ENCODE measurements around the gene ORMDL3. TPM values are rescaled to one million over a fixed set of nuclear protein-coding genes. Genes with fewer than 3 reads are reported as not detected.

ORMDL3 gene
- polyA plus RNA-seq, 3 donors = 9.4 to 13.5 (median 11.8) TPM

DNA sequence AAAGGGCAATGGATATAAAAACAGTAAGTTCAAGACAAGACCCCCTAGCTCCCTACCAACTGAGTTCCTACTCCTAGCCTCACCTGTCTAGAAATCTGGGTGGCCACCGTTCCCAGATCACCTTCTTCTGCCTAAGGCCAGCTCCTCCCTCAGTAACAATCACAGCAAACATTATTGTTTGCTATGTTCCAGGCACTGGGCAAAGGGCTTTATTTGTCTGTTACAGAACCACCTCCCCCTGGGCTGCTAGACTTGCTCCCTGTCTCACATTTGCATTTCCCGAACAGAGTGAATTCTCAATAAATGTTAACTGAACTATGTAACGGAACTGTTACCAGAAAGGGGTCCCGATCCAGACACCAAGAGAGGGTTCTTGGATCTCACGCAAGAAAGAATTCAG is 6.9 kb upstream of the ORMDL3 start:
- no peak overlapping the region for H3K4me2 ChIP-seq (replicated peaks; ENCODE audit: extremely low read depth, low read length, poor library complexity, severe bottlenecking)
- intact Hi-C loops (cut with micrococcal nuclease) = no loop called here
- H3K27me3 ChIP-seq (ENCODE audit: control insufficient read depth in 2 of 2, insufficient read depth in 2 of 2, low read length in 2 of 2) = no peaks in the 10 kb centered on the region
- H3K27ac ChIP-seq (ENCODE audit: low read depth in 1 of 2, low read length in 2 of 2) = no peak overlapping the region
- H3K36me3 ChIP-seq (replicated peaks in 1 of 2; ENCODE audit: control insufficient read depth in 1 of 2, insufficient read depth in 2 of 2, low read length in 2 of 2) = no peaks in the 10 kb centered on the region
- no peaks in the 10 kb centered on the region for H3K9me3 ChIP-seq (replicated peaks in 1 of 2; ENCODE audit: control insufficient read depth in 1 of 2, insufficient read depth in 1 of 2, low read length in 2 of 2)
- Mint-ChIP-seq H3K4me1 (peaks cover 4% of the 10 kb centered on the region), H3K27ac (no peak overlapping the region), H3K9me3 (peaks cover 0 to 2% (median 0%) of the 10 kb centered on the region in 7 donors), H3K27me3 (ENCODE audit: low read depth in 3 of 3) (peaks cover 0 to 1% (median 0%) of the 10 kb centered on the region in 3 donors), H3K4me3 (no peak overlapping the region), H3K36me3 (no peaks in the 10 kb centered on the region)
- DNase-seq = no peak
- no peak overlapping the region for H3K9ac ChIP-seq (ENCODE audit: insufficient read depth, low read length, poor library complexity, severe bottlenecking)
- no peaks in the 10 kb centered on the region for H4K20me1 ChIP-seq (ENCODE audit: insufficient read depth, low read length)
- TF ChIP-seq CTCF (IDR thresholded peaks at IDR 0.05) = no peak
- 97% methylated on average over 4 of the region's 5 CpGs for WGBS (ENCODE audit: insufficient coverage)
- no peaks in the 10 kb centered on the region for H3K79me2 ChIP-seq (ENCODE audit: insufficient read depth, low read length)
- no peak overlapping the region for H2AFZ ChIP-seq (ENCODE audit: insufficient read depth, low read depth, low read length, poor library complexity, severe bottlenecking)
- H3K4me1 ChIP-seq (ENCODE audit: control insufficient read depth in 1 of 2, insufficient read depth in 2 of 2, low read length in 2 of 2) = peaks cover 0 to 5% of the 10 kb centered on the region in 2 donors
- no peak overlapping the region for H3K4me3 ChIP-seq (replicated peaks in 1 of 3; ENCODE audit: low read depth in 2 of 3, low read length in 3 of 3)

GRCh38 chr17:39933912-39934311 is 6.5 kb upstream of the ORMDL3 start:
- Histone ChIP-seq H3K27me3 (ENCODE audit: control insufficient read depth in 2 of 2, insufficient read depth in 2 of 2, low read length in 2 of 2) (no peaks in the 10 kb centered on the region), H3K27ac (ENCODE audit: low read depth in 1 of 2, low read length in 2 of 2) (no peak overlapping the region), H2AFZ (ENCODE audit: insufficient read depth, low read depth, low read length, poor library complexity, severe bottlenecking) (no peak overlapping the region), H3K4me1 (ENCODE audit: control insufficient read depth in 1 of 2, insufficient read depth in 2 of 2, low read length in 2 of 2) (peaks cover 2 to 8% of the 10 kb centered on the region in 2 donors), H3K4me3 (replicated peaks in 1 of 3; ENCODE audit: low read depth in 2 of 3, low read length in 3 of 3) (no peak overlapping the region), H3K4me2 (replicated peaks; ENCODE audit: extremely low read depth, low read length, poor library complexity, severe bottlenecking) (no peak overlapping the region), H3K9me3 (replicated peaks in 1 of 2; ENCODE audit: control insufficient read depth in 1 of 2, insufficient read depth in 1 of 2, low read length in 2 of 2) (no peaks in the 10 kb centered on the region), H3K79me2 (ENCODE audit: insufficient read depth, low read length) (no peaks in the 10 kb centered on the region), H4K20me1 (ENCODE audit: insufficient read depth, low read length) (no peaks in the 10 kb centered on the region), H3K9ac (ENCODE audit: insufficient read depth, low read length, poor library complexity, severe bottlenecking) (no peak overlapping the region), H3K36me3 (replicated peaks in 1 of 2; ENCODE audit: control insufficient read depth in 1 of 2, insufficient read depth in 2 of 2, low read length in 2 of 2) (no peaks in the 10 kb centered on the region)
- no peak overlapping the region for H3K27ac Mint-ChIP-seq
- TF ChIP-seq CTCF (IDR thresholded peaks at IDR 0.05) = no peak
- H3K9me3 Mint-ChIP-seq = peaks cover 0 to 2% (median 0%) of the 10 kb centered on the region in 7 donors
- no peaks in the 10 kb centered on the region for H3K27me3 Mint-ChIP-seq (ENCODE audit: low read depth in 3 of 3)
- DNase-seq = no peak
- no peak overlapping the region for H3K4me3 Mint-ChIP-seq
- intact Hi-C loops (cut with micrococcal nuclease) = no loop called here
- WGBS (ENCODE audit: insufficient coverage) = 95% methylated on average over 4 of the region's 5 CpGs
- no peaks in the 10 kb centered on the region for H3K36me3 Mint-ChIP-seq
- peaks cover 8% of the 10 kb centered on the region for H3K4me1 Mint-ChIP-seq
